Measurements from ENCODE around the gene RAB31.

RAB31 gene

GRCh38 chr18:9753846-9754245 lies 45.7 kb downstream of the RAB31 start:
- TF ChIP-seq, protein P1, sequence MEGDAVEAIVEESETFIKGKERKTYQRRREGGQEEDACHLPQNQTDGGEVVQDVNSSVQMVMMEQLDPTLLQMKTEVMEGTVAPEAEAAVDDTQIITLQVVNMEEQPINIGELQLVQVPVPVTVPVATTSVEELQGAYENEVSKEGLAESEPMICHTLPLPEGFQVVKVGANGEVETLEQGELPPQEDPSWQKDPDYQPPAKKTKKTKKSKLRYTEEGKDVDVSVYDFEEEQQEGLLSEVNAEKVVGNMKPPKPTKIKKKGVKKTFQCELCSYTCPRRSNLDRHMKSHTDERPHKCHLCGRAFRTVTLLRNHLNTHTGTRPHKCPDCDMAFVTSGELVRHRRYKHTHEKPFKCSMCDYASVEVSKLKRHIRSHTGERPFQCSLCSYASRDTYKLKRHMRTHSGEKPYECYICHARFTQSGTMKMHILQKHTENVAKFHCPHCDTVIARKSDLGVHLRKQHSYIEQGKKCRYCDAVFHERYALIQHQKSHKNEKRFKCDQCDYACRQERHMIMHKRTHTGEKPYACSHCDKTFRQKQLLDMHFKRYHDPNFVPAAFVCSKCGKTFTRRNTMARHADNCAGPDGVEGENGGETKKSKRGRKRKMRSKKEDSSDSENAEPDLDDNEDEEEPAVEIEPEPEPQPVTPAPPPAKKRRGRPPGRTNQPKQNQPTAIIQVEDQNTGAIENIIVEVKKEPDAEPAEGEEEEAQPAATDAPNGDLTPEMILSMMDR (IDR thresholded peaks at IDR 0.05; ENCODE audit: insufficient read depth, missing control alignments), result no peak
- FAIRE-seq (no peak), DNase-seq (ENCODE audit: insufficient read length, low spot score) (no peak)

- FAIRE-seq (no peak), DNase-seq (ENCODE audit: insufficient read length, low spot score) (no peak)
- TF ChIP-seq, protein P1 (IDR thresholded peaks at IDR 0.05; ENCODE audit: insufficient read depth, missing control alignments), result no peak
Observed at GRCh38 chr18:9755110-9755509, 47.0 kb downstream of the RAB31 start.

- FAIRE-seq, result no peak
- TF ChIP-seq, protein P1 (IDR thresholded peaks at IDR 0.05; ENCODE audit: insufficient read depth, missing control alignments), result no peak
- DNase-seq (ENCODE audit: insufficient read length, low spot score), result no peak
Observed at GRCh38 chr18:9755615-9756014, 47.5 kb downstream of the RAB31 start.

DNA sequence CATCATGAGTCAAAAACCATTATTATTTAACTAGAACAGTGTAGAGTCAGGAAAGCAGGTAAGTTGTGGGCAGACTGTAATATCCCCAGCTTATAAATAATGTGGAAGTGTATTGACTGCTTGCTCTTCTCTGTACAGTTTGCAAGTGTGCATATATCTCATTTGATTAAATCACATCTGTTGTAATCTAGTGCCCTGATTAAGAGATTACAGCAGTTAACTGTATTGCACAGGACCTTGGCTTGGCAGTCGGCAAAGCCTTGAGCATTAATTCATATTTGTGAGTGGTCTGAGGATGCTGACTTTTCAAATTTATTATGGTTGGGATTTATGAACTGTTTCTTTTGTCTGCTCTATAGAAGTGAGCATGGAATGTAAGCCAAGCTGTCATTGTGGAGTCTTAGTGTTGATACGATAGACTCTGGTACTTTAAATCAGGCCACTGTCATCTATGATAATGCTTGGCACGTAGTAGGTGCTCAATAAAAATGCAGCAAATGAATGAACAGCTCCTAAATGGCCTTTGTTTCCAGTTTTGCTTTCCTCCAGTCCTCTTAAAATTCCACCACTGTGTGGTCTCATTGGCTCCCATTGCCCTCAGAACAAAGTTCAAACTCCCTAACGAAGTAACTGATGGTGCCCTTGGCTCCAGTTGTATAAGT lies 48.3 kb downstream of the RAB31 start:
- DNase-seq (ENCODE audit: insufficient read length, low spot score) (no peak), FAIRE-seq (no peak)
- TF ChIP-seq, protein P1 (IDR thresholded peaks at IDR 0.05; ENCODE audit: insufficient read depth, missing control alignments), result no peak

- no peak for FAIRE-seq
- no peak for DNase-seq (ENCODE audit: insufficient read length, low spot score)
- TF ChIP-seq, protein P1 (IDR thresholded peaks at IDR 0.05; ENCODE audit: insufficient read depth, missing control alignments), result no peak
Observed at GRCh38 chr18:9756933-9757470, 48.9 kb downstream of the RAB31 start.

- TF ChIP-seq, protein P1 (IDR thresholded peaks at IDR 0.05; ENCODE audit: insufficient read depth, missing control alignments), result no peak
- no peak for FAIRE-seq
- DNase-seq (ENCODE audit: insufficient read length, low spot score), result no peak
Observed at GRCh38 chr18:9757827-9758621, 49.9 kb downstream of the RAB31 start.
